ENCODE measurements around the gene NUS1. TPM values are rescaled to one million over a fixed set of nuclear protein-coding genes. Genes with fewer than 3 reads are reported as not detected.
"Not testable (repeated sequence)": the region's sequence is repeated elsewhere in the genome, so short reads cannot be mapped to it uniquely, and the experiment has no call there.

NUS1 gene
- 10 to 100 TPM; 21.9 to 26.0 TPM for total RNA-seq
- total RNA-seq = 26.0 reads per million in 2 donors

DNA sequence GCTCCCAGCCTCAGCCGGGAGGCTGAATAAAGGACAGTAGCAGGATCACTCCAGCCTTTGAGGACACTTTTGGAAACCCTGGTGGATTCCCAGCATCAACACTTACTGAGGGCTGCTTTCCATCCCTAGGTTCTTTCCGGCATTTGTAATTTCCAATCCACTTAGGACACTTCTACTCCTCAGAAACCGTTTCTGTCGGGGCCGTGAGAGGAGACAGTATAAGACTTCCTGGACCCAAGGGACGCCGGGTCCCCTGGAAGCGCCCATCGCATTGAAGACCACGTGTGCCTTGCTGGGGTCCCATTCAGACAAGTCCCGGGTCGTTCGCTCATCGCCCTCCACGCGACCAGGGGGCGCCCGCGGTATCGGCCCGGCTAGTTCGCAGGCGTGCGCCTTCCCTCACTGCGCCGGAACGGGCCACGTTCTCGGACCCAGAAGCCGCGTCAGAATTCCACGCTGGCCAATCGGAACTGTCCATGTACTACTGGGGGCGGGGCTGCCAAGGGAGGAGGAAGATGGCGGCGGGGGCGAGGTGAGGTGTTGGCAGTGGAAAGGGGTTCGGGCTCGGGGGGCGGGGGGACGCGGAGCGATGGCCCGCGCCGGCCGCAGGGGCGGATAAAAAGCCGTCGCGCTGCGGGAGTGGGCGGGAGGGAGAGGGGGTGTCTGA lies at the start of gene NUS1:
Gene NUS1, plus strand, starts transcription at position 479 of the 667 bp plus-strand sequence. CDS start 202 bp downstream, outside the sequence.
- no peaks in the 10 kb centered on the region for H3K27me3 Mint-ChIP-seq
- peak within 1 kb of the TSS; percentile 97 for H3K4me3 Mint-ChIP-seq
- peak; percentile 97 for ATAC-seq
- H3K4me1 Mint-ChIP-seq = peaks cover 46% of the 10 kb centered on the region
- H3K27ac Mint-ChIP-seq = peak within 1 kb of the TSS; percentile 90
- peaks cover 2% of the 10 kb centered on the region for H3K36me3 Mint-ChIP-seq (ENCODE audit: low read depth)
- DNase-seq = peak; percentile 94 to 98 (median 95)
- H3K9me3 ChIP-seq (ENCODE audit: control insufficient read depth, low read length, poor library complexity, severe bottlenecking) = no peaks in the 10 kb centered on the region

DNA sequence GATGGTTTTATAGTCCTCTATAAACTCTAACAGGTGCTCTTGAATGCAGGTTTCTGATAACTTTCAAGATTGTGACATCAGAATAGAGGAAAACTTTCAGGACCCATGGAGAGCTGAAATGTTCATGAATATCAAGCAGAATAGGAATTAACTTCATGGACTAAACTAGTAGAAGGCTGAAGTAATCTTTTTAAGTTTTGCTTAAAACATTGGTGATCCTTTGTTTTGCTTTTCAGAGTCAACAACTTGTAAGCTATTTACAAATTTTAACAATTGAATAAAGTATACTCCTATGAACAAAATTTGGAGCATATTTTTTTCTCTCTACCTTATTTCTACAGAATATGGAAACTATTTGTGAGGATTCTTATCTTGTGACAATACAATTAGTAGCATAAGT lies 47.7 kb upstream of the NUS1 start:
- DNase-seq = no peak
- H3K4me3 Mint-ChIP-seq = no peak overlapping the region
- peaks cover 23% of the 10 kb centered on the region for H3K27me3 Mint-ChIP-seq
- H3K36me3 Mint-ChIP-seq (ENCODE audit: low read depth) = no peaks in the 10 kb centered on the region
- H3K27ac Mint-ChIP-seq = no peak overlapping the region
- ATAC-seq = no peak
- H3K4me1 Mint-ChIP-seq = no peaks in the 10 kb centered on the region
- peaks cover 3% of the 10 kb centered on the region for H3K9me3 ChIP-seq (ENCODE audit: control insufficient read depth, low read length, poor library complexity, severe bottlenecking)

DNA sequence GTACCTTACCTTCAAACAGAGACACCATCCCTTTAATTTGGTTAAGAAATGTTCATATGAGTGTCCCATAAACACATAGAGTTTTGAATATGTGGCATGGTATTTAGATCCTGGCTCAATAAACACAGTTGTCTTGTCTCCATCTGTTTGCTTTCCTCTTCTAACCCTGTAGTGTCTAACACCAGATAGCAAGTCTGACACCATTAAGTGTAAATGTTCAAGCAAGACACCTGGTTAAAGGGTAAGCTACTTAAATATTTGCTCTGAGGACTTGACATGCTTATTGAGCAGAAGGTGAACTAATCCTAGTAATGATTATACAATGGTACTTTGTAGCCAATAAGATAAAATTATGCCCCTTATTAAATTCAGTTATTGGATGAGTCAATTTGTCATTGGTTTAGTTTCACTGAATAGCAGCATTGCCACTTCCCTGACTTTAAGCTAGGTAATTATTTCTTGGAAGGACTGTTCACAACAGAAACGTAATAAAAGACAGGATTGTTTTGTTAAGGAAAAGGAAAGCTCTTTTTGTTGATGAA lies 46.1 kb upstream of the NUS1 start:
- Mint-ChIP-seq H3K4me1 (no peaks in the 10 kb centered on the region), H3K4me3 (no peak overlapping the region)
- no peak for ATAC-seq

DNA sequence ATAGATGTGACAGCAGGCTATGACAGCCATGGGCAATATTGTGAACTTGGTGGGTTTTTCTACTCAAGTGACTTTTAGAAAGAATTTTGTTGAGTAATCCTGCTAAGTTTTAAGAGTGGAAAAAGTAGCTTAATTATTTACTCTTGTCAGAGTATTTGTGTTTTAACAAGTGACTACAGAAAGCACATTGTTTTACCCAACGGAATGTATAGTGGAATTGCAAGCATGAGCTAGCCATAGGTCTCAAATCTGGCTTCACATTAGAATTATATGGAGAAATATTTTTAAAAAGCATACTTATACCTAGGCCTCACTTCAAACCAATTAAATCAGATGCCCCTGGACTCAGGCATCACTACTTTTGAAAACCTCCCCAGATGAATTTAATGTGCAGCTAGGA lies 37.5 kb upstream of the NUS1 start:
- DNase-seq = no peak
- no peaks in the 10 kb centered on the region for H3K9me3 ChIP-seq (ENCODE audit: control insufficient read depth, low read length, poor library complexity, severe bottlenecking)
- H3K4me1 Mint-ChIP-seq = no peaks in the 10 kb centered on the region
- no peak overlapping the region for H3K27ac Mint-ChIP-seq
- no peak overlapping the region for H3K4me3 Mint-ChIP-seq
- ATAC-seq = no peak
- peaks cover 2% of the 10 kb centered on the region for H3K36me3 Mint-ChIP-seq (ENCODE audit: low read depth)
- H3K27me3 Mint-ChIP-seq = peaks cover 10% of the 10 kb centered on the region

More for the DNA sequence above, 46.1 kb upstream of the NUS1 start:
- H3K36me3 Mint-ChIP-seq (ENCODE audit: low read depth) = no peaks in the 10 kb centered on the region
- no peak for DNase-seq
- H3K27me3 Mint-ChIP-seq = peaks cover 35% of the 10 kb centered on the region
- H3K27ac Mint-ChIP-seq = no peak overlapping the region
- peaks cover 3% of the 10 kb centered on the region for H3K9me3 ChIP-seq (ENCODE audit: control insufficient read depth, low read length, poor library complexity, severe bottlenecking)

DNA sequence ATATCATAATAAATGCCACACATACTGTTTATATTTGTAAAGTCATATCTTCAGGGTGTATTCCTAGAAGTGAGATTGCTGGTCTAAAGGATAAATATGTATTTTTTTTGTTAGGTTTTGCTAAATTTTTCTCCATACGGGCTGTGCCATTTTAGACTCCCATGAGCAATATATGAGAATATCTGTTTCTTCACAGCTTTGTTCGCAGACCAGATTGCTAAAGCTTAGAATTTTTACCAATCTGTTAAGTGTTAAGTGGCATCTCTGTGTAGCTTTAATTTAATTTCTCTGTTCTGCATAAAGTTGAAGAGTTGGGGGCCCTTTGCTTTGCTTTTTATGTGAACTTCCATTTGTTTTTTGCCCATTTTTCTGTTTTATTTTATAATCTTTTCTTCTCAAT lies 32.3 kb upstream of the NUS1 start:
- H3K9me3 ChIP-seq (ENCODE audit: control insufficient read depth, low read length, poor library complexity, severe bottlenecking) = no peaks in the 10 kb centered on the region
- Mint-ChIP-seq H3K27me3 (peaks cover 10% of the 10 kb centered on the region), H3K36me3 (ENCODE audit: low read depth) (peaks cover 2% of the 10 kb centered on the region), H3K4me1 (peaks cover 2% of the 10 kb centered on the region), H3K27ac (no peak overlapping the region), H3K4me3 (no peak overlapping the region)
- DNase-seq (no peak), ATAC-seq (no peak)

DNA sequence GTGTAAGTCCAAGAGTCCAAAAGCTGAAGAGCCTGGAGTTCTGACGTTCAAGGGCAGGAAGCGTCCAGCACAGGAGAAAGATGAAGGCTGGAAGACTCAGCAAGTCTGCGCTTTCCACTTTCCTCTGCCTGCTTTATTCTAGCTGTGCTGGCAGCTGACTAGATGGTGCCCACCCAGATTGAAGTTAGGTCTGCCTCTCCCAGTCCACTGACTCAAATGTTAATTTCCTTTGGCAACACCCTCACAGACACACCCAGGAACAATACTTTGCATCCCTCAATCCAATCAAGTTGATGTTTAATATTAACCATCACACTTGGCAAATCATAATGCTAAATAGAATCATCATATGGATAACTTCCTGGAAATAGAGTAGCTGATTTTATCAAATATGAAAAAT lies 23.3 kb upstream of the NUS1 start:
- H3K4me3 Mint-ChIP-seq = not testable (repeated sequence)

DNA sequence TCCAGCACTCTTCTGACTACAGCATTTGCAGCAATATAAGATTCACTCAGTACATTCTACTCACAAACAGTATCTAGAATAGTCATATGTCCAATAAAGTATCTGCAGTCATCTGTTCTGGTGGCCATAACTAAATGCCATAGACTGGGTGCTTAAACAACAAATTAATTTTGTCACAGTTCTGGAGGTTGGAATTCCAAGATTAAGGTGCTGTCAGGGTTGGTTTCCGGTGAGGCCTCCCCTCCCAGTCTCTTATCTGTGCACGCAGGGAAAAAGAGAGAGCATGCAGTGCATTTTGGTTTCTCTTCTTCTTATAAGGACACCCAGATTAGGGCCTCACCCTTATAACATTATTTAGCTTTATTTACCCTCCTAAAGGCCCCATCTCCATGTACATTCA lies 21.3 kb upstream of the NUS1 start:
- no peaks in the 10 kb centered on the region for H3K9me3 ChIP-seq (ENCODE audit: control insufficient read depth, low read length, poor library complexity, severe bottlenecking)
- no peak overlapping the region for H3K27ac Mint-ChIP-seq
- ATAC-seq = no peak
- no peaks in the 10 kb centered on the region for H3K36me3 Mint-ChIP-seq (ENCODE audit: low read depth)
- DNase-seq = no peak
- peaks cover 3% of the 10 kb centered on the region for H3K4me1 Mint-ChIP-seq
- no peak overlapping the region for H3K4me3 Mint-ChIP-seq
- H3K27me3 Mint-ChIP-seq = peaks cover 4% of the 10 kb centered on the region

More for the DNA sequence above, 23.3 kb upstream of the NUS1 start:
- not testable (repeated sequence) for H3K27me3 Mint-ChIP-seq; H3K36me3 Mint-ChIP-seq (ENCODE audit: low read depth); H3K27ac Mint-ChIP-seq; H3K4me1 Mint-ChIP-seq; ATAC-seq; DNase-seq; H3K9me3 ChIP-seq (ENCODE audit: control insufficient read depth, low read length, poor library complexity, severe bottlenecking)

DNA sequence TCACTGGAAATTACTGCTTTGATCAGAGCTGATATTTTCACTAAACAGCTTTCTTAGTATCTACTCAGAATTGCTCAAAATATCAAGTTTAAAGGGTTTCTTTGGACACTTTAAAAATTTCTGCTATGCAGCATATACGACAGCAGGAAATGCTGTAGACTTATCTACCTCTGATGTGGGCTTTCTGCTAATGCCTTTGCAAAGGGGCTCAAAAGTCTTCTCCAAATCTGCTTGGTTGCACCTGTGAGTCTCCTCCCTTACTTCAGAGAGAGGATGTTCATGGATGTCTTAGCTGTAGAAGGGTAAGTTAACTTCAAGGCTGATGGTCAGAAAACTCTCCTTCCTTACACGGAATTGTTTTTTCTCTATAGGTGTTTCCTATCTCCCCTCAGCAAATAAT lies 19.9 kb upstream of the NUS1 start:
- ATAC-seq = no peak
- Mint-ChIP-seq H3K4me3 (no peak overlapping the region), H3K36me3 (ENCODE audit: low read depth) (no peaks in the 10 kb centered on the region), H3K27ac (no peak overlapping the region), H3K4me1 (peaks cover 3% of the 10 kb centered on the region), H3K27me3 (peaks cover 4% of the 10 kb centered on the region)
- no peaks in the 10 kb centered on the region for H3K9me3 ChIP-seq (ENCODE audit: control insufficient read depth, low read length, poor library complexity, severe bottlenecking)
- no peak for DNase-seq

DNA sequence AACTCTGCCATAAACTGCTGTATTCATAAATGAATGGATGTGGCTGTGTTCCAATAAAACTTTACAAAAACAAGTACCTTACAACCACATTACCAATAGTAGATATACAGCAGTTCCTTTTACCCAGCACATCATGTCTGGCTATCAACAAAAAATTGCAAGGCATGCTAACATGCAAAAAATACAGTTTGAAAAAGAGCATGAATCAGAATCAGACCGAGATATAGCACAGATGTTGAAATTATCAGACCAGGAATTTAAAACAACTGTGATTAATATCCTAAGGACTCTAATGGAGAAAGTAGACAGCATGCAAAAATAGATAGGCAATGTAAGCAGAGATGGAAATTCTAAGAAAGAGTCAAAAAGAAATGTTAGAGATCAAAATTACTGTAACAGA lies 8.4 kb upstream of the NUS1 start:
- no peak for ATAC-seq
- H3K9me3 ChIP-seq (ENCODE audit: control insufficient read depth, low read length, poor library complexity, severe bottlenecking) = no peaks in the 10 kb centered on the region
- DNase-seq = no peak
- peaks cover 3% of the 10 kb centered on the region for H3K4me1 Mint-ChIP-seq
- peaks cover 4% of the 10 kb centered on the region for H3K36me3 Mint-ChIP-seq (ENCODE audit: low read depth)
- no peak overlapping the region for H3K27ac Mint-ChIP-seq
- no peak overlapping the region for H3K4me3 Mint-ChIP-seq
- peaks cover 12% of the 10 kb centered on the region for H3K27me3 Mint-ChIP-seq

DNA sequence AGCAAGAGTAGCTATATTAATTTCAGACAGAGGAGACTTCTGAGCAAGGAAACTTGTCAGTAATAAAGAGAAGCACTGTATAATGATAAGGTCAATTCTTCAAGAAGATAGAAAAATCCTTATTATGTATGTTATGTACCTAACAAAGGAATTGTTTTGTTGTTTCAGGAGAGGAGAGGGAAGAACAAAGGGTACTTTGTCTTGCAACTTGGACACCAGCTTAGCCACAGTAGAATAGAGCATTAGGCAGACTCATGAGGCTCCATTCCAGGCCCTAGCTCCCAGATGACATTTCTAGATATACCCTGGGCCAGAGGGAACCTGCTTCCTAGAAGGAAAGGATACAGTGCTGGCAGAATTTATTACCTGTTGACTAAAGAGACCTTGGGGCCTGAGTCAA lies 6.5 kb upstream of the NUS1 start:
- Mint-ChIP-seq H3K27ac (no peak overlapping the region), H3K4me3 (no peak overlapping the region), H3K4me1 (peaks cover 3% of the 10 kb centered on the region), H3K36me3 (ENCODE audit: low read depth) (peaks cover 4% of the 10 kb centered on the region), H3K27me3 (peaks cover 10% of the 10 kb centered on the region)
- no peak for DNase-seq
- H3K9me3 ChIP-seq (ENCODE audit: control insufficient read depth, low read length, poor library complexity, severe bottlenecking) = no peaks in the 10 kb centered on the region
- no peak for ATAC-seq

DNA sequence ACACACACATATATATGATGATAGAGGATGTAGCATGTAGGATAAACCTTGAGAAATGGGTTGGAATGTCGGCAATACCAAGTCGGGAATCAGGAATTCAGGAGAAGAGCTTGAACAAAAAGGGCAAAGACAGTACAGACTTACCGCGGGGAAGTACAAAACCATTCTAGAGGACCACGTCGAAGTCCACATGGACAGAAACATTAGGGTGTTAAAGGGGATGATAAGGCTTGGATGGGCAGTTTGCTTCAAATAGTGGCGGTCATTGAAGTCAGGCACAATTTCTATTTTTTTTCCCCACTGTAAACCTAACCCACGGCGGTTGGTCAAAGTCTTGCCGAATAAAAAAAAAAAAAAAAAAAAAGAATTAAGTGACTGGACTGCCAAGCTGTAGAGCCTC lies 766 bp upstream of the NUS1 start:
- Mint-ChIP-seq H3K27me3 (no peaks in the 10 kb centered on the region), H3K27ac (peak overlapping the region; percentile 90)
- DNase-seq = no peak

DNA sequence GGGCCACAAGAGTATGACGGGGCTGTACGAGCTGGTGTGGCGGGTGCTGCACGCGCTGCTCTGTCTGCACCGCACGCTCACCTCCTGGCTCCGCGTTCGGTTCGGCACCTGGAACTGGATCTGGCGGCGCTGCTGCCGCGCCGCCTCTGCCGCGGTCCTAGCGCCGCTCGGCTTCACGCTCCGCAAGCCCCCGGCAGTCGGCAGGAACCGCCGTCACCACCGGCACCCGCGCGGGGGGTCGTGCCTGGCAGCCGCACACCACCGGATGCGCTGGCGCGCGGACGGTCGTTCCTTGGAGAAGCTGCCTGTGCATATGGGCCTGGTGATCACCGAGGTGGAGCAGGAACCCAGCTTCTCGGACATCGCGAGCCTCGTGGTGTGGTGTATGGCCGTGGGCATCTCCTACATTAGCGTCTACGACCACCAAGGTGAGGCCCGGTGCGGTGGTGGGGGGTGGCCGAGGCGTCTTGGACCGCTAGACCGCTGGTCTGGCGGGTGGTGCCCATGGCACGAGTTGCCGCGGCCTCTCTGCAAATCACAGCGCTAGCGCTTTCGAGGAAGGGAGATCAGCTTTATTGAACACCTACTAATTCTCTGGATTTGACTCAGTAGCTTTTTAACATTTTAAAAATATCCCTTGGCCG lies 511 bp downstream of the NUS1 start:
- peak overlapping the region; percentile 97 for H3K4me3 Mint-ChIP-seq
- H3K4me1 Mint-ChIP-seq = peaks cover 49% of the 10 kb centered on the region

More for the DNA sequence above, 766 bp upstream of the NUS1 start:
- no peak for ATAC-seq
- H3K4me1 Mint-ChIP-seq = peaks cover 40% of the 10 kb centered on the region
- peaks cover 2% of the 10 kb centered on the region for H3K36me3 Mint-ChIP-seq (ENCODE audit: low read depth)
- peak overlapping the region; percentile 97 for H3K4me3 Mint-ChIP-seq
- no peaks in the 10 kb centered on the region for H3K9me3 ChIP-seq (ENCODE audit: control insufficient read depth, low read length, poor library complexity, severe bottlenecking)

DNA sequence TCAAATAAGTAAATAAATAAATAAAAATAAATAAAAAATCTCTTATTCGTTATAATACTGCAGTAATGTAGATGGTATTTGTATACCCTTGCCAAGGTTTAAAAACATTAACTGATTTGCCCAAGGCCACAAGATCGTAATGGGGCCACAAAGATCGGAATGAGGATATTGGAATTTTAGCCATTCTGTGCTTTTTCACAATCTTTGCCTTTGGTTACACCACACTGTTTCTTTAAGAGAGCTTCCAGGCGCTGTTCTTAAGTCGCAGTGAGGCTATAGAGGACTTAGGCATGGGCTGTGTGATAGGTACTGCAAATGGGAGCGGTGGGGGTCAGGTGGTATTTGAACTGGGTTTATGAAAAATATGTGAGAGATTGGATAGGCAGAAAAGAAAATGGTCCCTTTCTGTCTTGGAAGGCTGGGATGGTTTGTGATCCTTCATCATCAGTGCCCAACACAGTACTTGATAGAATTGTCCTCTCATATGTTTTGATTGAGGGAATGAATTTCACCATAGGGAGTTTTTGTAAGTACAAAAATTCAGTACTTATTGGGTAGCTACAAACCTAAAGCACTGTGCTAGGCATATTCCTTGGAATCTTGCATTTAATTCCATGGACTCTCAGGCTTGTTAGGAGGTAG lies 1.4 kb downstream of the NUS1 start:
- peaks cover 55% of the 10 kb centered on the region for H3K4me1 Mint-ChIP-seq
- no peak for ATAC-seq
- peaks cover 2% of the 10 kb centered on the region for H3K36me3 Mint-ChIP-seq (ENCODE audit: low read depth)
- H3K27me3 Mint-ChIP-seq = no peaks in the 10 kb centered on the region
- H3K9me3 ChIP-seq (ENCODE audit: control insufficient read depth, low read length, poor library complexity, severe bottlenecking) = no peaks in the 10 kb centered on the region
- DNase-seq = no peak
- peak overlapping the region; percentile 88 for H3K4me3 Mint-ChIP-seq
- peak overlapping the region; percentile 90 for H3K27ac Mint-ChIP-seq

More for the DNA sequence above, 511 bp downstream of the NUS1 start:
- peak overlapping the region; percentile 90 for H3K27ac Mint-ChIP-seq
- peak in 1 of 3 donors; percentile 8 for DNase-seq
- H3K9me3 ChIP-seq (ENCODE audit: control insufficient read depth, low read length, poor library complexity, severe bottlenecking); H3K36me3 Mint-ChIP-seq (ENCODE audit: low read depth); H3K27me3 Mint-ChIP-seq: not testable (repeated sequence)
- ATAC-seq = peak; percentile 59

Data from T-helper 17 cell (primary cell).